Measurements from ENCODE around the gene LRRC26.
A peak's percentile ranks its signal among the peaks of the same experiment; 100 is the strongest.
"Not testable (repeated sequence)": the region's sequence is repeated elsewhere in the genome, so short reads cannot be mapped to it uniquely, and the experiment has no call there.

The LRRC26 gene

DNA sequence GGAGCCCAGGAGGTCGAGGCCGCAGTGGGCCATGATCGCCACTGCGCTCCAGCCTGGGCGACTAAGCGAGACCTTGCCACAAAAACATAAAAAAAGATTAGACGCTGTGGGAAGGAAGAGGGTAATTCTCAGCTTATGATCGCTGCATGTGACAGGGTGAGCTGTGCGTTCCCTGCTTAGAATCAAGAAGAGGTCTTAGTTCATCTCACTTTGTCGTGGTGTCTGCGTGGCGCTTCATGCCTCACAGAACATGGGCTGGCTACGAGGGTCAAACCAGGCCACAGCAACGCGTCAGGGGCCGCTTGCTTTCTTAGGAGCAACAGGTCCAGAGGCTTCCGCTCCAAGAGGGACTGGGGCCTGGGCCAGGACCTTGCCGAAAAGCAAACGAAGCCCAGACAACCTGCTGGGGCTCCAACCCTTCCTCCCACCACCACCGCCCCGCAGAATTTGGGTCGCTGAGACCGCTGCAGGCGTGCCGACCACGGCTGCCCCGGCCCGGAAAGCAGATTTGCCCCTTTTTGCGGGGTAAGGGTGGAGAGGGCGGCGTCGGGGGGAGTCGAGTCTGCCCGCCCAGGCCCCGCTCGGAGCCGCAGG, 40.9 kb downstream of the LRRC26 start:
- Mint-ChIP-seq H3K4me1 (peaks cover 30% of the 10 kb centered on the region), H3K27ac (peak overlapping the region; percentile 93), H3K36me3 (peaks cover 2% of the 10 kb centered on the region), H3K27me3 (peaks cover 17% of the 10 kb centered on the region), H3K4me3 (peak overlapping the region; percentile 80), H3K9me3 (no peaks in the 10 kb centered on the region)
- CTCF ChIA-PET: interaction anchor here (0.8 to 2.4 kb wide), 7 partner anchors 10 to 108 kb away, joined by 3 to 12 read pairs (median 4); partner anchors contain the start of genes GRIN1 and RNF208
- no peak for DNase-seq

DNA sequence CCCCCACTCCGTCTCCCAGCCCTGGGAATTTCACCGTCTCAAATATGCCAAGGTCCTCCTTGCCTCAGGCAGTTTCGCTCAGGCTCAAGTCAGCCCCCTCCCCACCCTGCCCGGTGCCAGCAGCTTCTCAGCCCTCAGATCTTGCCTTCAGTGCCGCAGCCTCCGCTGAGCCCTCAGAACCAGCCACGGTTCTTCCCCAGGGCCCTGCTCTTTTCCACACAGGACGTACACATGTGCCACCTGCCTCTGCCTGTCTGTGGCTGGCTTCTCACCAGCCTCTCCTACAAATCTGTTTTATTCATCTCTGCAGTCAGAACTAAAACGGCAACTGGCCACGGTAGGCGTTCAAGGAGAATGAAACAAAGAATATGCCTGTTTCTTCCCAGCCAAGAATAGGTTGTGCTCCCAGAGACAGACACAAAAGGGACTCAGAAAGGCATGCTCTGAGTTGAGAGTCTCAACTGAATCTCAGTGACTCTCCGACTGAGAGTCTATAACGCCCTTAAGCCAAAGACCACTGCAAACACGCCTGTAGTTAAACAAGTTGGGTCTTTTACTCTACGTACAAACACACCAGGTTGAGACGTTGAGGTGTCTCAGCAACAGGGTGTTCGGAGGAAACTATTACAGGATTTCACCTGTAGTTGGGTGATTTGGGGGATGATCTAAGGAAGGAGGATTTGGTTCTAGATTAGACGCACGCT, 41.5 kb downstream of the LRRC26 start:
- Mint-ChIP-seq H3K27ac (peak overlapping the region; percentile 93), H3K36me3 (peaks cover 2% of the 10 kb centered on the region), H3K4me3 (peak overlapping the region; percentile 80), H3K9me3 (no peaks in the 10 kb centered on the region), H3K27me3 (peaks cover 14% of the 10 kb centered on the region), H3K4me1 (peaks cover 33% of the 10 kb centered on the region)
- CTCF ChIA-PET: interaction anchor here (0.8 to 2.5 kb wide), 7 partner anchors 32 to 109 kb away, joined by 3 to 12 read pairs (median 7); no protein-coding TSS in a partner anchor
- peak; percentile 44 for DNase-seq

DNA sequence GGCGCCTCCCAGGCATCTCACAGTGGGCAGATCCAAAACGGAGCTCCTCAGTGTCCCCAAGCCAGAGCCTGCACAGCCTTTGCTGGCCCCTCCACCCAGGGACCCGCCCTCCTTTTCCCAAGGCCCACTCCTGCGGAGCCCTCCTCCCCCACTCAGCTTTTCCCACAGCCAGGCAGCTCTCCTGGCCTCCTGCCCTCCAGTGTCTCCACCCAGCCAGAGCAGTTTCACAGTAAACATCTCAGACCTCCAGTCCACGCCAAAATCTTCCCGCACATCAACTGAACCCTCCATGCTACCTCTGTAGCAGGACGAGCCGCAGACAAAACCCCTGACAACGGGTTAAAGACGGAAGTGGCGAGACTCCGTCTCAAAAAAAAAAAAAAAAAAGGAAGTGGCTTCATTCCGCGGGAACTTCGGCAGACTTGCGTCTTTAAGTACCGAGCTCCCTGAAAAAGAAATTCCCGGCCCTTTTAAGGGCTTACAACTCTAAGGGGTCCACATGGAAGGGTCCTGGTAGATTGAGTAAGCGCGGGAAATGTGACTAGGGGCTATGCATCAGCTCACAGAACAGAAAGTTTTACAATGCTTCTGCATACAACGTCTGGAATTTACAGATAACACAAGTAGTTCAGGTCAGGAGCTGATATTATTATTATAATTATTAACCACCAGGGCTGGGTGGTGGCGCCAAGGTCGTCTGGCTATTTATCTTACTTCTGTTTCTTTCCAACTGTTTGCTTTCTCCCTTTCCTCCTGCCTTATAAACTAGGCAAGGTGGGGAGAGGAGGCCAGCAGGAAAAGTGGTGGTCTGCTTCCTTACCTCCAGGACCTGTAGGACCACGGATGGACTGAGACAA, 42.3 kb downstream of the LRRC26 start:
- Mint-ChIP-seq H3K36me3 (peaks cover 2% of the 10 kb centered on the region), H3K27me3 (peaks cover 12% of the 10 kb centered on the region), H3K4me3 (peak overlapping the region; percentile 80), H3K27ac (peak overlapping the region; percentile 93), H3K4me1 (peaks cover 37% of the 10 kb centered on the region), H3K9me3 (no peaks in the 10 kb centered on the region)
- DNase-seq: peak; percentile 62
- CTCF ChIA-PET: interaction anchor here (0.8 to 2.5 kb wide), 5 partner anchors 32 to 109 kb away, joined by 3 to 12 read pairs (median 6); no protein-coding TSS in a partner anchor

DNA sequence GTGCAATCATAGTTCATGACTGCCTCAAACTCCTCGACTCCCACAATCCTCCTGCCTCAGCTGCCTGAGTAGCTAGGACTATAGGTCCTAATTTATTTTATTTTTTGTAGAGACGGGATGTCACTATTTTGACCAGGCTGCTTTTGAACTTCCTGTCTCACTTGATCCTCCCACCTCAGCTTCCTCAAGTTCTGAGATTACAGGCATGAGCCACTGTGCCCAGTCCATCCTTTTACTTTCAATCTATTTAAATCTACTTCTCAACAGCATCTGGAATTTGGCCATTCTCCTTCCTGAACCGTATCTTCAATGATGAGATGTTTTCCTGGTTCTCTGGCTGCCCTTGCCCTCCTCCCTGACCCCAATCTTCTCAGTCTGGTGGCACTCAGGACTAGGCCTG, 43.1 kb downstream of the LRRC26 start:
- DNase-seq: no peak
- peaks cover 38% of the 10 kb centered on the region for H3K4me1 Mint-ChIP-seq
- H3K9me3 Mint-ChIP-seq: no peaks in the 10 kb centered on the region
- CTCF ChIA-PET: interaction anchor here (0.9 to 2.5 kb wide), 4 partner anchors 31 to 109 kb away, joined by 3 to 12 read pairs (median 7); no protein-coding TSS in a partner anchor
- peak overlapping the region; percentile 80 for H3K4me3 Mint-ChIP-seq
- peak overlapping the region; percentile 82 for H3K27ac Mint-ChIP-seq
- H3K36me3 Mint-ChIP-seq: peaks cover 2% of the 10 kb centered on the region
- H3K27me3 Mint-ChIP-seq: peaks cover 10% of the 10 kb centered on the region

DNA sequence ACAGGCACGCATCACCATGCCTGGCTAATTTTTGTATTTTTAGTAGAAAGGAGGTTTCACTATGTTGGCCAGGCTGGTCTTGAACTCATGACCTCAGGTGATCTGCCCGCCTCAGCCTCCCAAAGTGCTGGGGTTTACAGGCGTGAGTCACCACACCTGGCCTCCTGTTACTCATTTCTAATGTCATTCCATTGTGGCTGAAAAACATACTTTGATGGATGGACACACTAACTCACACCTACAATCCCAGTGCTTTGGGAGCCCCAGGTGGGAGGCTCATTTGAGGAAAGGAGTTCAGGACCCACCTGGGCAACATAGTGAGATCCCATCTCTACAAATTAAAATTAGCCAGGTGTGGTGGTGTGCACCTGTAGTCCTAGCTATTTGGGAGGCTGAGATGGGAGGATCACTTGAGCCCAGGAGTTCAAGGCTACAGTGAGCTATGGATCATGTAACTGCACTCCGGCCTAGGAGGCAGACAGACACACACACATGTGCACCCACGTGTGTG, 45.8 kb downstream of the LRRC26 start:
- CTCF ChIA-PET: interaction anchor here (1.0 to 2.0 kb wide), 6 partner anchors 53 to 113 kb away, joined by 3 to 11 read pairs (median 4); partner anchors contain the start of gene RNF224
- not testable (repeated sequence) for DNase-seq, H3K27me3 Mint-ChIP-seq, H3K9me3 Mint-ChIP-seq, H3K4me3 Mint-ChIP-seq, H3K36me3 Mint-ChIP-seq
- peaks cover 36% of the 10 kb centered on the region for H3K4me1 Mint-ChIP-seq
- peak overlapping the region; percentile 19 for H3K27ac Mint-ChIP-seq

DNA sequence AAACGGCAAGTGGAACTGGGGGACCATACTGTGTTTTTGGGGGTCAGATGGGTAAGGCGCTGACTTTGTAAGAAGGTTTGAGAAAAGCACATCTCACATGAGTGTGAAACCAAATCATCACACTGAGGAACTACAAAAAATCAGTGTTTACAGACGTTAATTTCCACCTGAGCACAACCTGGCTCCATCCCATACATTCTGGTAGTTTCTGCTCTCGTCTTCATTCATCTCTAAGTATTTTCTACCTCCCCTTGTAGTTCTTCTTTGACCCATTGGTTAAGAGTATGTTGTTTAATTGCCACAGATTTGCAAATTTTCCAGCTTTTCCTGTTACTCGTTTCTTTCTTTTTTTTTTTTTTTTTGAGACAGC, 46.4 kb downstream of the LRRC26 start:
- no peaks in the 10 kb centered on the region for H3K9me3 Mint-ChIP-seq
- H3K27ac Mint-ChIP-seq: no peak overlapping the region
- H3K27me3 Mint-ChIP-seq: no peaks in the 10 kb centered on the region
- CTCF ChIA-PET: interaction anchor here (1.0 to 2.0 kb wide), 7 partner anchors 53 to 114 kb away, joined by 3 to 11 read pairs (median 4); partner anchors contain the start of gene RNF224
- no peak for DNase-seq
- peaks cover 2% of the 10 kb centered on the region for H3K36me3 Mint-ChIP-seq
- peaks cover 31% of the 10 kb centered on the region for H3K4me1 Mint-ChIP-seq
- H3K4me3 Mint-ChIP-seq: no peak overlapping the region

DNA sequence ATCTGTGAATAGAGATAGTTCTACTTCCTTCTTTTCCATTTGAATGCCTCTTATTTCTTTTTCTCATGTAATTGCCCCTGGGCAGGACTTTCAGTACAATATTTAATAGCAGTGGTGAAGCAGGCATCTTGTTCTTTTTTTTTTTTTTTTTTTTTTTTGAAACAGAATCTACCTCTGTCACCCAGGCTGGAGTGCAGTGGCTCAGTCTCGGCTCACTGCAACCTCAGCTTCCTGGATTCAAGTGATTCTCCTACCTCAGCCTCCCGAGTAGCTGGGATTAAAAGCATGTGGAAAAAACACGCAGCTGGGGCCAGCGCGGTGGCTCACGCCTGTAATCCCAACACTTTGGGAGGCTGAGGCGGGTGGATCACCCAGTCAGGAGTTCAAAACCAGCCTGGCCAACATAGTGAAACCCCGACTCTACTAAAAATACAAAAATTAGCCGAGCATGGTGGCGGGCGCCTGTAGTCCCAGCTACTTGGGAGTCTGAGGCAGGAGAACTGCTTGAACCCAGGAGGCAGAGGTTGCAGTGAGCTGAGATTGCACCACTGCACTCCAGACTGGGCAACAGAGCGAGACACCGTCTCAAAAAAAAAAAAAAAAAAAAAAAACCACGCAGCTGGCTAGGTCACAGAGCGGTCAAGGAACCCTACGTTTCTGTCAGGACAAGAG, 46.9 kb downstream of the LRRC26 start:
- H3K4me3 Mint-ChIP-seq: not testable (repeated sequence)

DNA sequence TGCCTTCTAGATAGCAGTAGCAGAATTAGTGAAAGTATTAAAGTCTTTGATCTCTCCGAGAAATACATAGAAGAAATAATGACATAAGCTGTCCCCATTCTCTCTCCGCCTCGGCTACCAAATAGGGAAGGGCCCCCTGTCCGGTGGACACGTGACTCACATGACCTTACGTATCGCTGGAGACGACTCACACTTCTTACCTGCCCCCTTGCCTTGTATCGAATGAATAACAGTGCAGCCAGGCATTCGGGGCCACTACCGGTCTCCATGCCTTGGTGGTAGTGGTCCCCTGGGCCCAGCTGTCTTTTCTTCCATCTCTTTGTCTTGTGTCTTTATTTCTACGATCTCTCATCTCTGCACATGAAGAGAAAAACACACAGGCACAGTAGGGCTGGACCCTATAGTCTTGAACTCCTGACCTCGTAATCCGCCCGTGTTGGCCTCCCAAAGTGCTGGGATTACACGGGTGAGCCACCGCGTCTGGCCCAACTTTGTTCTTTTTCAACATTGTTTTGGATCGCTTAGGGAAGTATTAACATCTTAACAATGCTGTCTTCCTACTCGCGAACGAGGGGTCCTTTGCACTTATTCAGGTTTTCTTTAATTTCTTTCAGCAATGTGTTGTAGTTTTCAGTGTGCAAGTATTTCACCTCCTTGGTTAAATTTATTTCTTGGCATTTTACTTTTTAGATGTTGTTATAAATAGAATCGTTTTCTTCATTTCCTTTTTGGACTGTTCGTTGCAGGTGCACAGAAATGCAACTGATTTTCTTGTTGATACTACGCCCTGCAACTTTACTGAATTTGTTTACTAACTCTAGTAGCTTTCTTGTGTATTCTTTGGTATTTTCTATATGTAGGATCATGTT, 47.7 kb downstream of the LRRC26 start:
- not testable (repeated sequence) for H3K4me3 Mint-ChIP-seq, H3K27ac Mint-ChIP-seq, H3K36me3 Mint-ChIP-seq, DNase-seq, H3K27me3 Mint-ChIP-seq, H3K9me3 Mint-ChIP-seq
- peaks cover 18% of the 10 kb centered on the region for H3K4me1 Mint-ChIP-seq
- CTCF ChIA-PET: interaction anchor here (0.7 to 2.0 kb wide), 5 partner anchors 36 to 115 kb away, joined by 3 to 11 read pairs (median 4); partner anchors contain the start of genes CYSRT1 and RNF224

More for the DNA sequence above, 46.9 kb downstream of the LRRC26 start:
- not testable (repeated sequence) for H3K36me3 Mint-ChIP-seq, H3K27ac Mint-ChIP-seq, DNase-seq, H3K27me3 Mint-ChIP-seq, H3K9me3 Mint-ChIP-seq
- peaks cover 25% of the 10 kb centered on the region for H3K4me1 Mint-ChIP-seq
- CTCF ChIA-PET: interaction anchor here (0.7 to 2.0 kb wide), 7 partner anchors 35 to 114 kb away, joined by 3 to 11 read pairs (median 4); partner anchors contain the start of gene RNF224

Measured in activated naive CD4-positive, alpha-beta T cell treated with anti-CD3 and anti-CD28 coated beads, Interleukin-2, amount 10 ng/mL, durations not matched to agents 7 days and 5 days (primary cell).